Measurements from ENCODE around the gene PLEKHA6.

The PLEKHA6 gene

DNA sequence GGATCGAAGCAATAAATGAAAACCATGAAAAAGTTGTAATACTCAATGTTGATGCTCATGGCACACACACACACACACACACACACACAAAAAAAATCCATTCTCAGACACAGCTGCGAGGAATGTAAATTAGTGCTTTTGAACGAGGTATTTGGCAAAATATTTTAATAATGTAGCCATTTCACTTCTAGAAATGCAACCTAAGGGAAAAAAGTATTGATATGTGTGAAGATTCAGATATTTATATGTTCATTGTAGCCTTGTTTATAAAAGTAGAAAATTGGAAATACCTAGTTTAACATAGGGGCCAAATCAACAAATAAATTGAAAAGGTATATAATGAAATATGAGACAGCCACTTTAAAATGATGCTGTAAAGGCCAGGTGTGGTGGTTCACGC lies 3.8 kb downstream of the PLEKHA6 start:
- no peak for DNase-seq (ENCODE audit: low read depth in 3 of 3, low spot score in 1 of 3)

DNA sequence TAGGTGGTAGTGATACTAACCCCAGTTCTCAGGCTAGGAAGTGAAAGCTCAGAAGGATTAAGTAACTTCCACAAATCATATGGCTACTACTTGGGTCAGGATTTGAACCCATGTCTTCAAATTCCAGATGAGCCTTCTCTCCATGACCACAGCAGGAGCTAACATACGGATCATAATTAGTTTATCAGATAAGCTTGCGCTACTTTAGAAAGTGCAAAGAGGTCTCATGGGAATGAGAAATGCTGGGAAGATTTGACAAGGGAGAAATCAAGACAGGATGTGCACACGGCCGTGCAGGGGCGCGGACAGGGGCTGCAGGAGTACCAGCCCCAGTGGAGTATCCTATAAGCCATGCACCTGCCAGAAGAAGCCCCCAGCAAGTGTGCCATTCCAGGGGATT lies 5.2 kb downstream of the PLEKHA6 start:
- DNase-seq (ENCODE audit: low read depth in 3 of 3, low spot score in 1 of 3), result no peak

DNA sequence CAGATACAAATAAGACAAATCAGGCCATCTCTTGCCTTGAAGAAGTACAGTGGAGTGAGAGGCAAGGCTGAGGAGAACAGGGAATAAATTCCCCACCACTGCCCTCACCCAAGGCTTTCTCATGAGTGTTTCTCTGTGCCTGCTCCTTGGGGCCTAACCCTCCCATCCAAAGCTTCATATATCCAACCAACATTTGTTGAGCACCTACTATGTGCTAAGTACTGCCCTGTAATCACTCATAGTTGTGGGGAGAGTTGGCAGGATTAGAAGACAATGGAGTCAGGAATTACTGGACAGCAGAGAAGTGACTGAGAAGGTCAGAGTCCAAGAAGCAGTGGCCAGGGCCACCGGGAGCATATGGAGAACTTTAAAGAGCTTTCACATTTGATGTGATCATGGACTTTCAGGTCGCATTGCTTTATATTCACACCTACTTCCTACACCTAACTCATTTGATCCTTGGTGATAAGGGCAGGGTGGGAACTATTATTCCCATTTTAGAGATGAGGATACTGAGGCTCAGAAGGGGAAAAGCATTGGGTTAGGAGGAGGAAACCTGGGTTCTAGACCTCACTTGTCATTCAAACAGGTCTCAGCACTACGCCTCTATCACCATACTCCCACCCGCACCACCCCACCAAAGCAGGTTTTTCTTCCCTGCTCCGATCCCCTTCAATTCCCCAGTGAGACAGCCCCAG lies 6.4 kb downstream of the PLEKHA6 start:
- DNase-seq (ENCODE audit: low read depth in 3 of 3, low spot score in 1 of 3), result no peak

DNA sequence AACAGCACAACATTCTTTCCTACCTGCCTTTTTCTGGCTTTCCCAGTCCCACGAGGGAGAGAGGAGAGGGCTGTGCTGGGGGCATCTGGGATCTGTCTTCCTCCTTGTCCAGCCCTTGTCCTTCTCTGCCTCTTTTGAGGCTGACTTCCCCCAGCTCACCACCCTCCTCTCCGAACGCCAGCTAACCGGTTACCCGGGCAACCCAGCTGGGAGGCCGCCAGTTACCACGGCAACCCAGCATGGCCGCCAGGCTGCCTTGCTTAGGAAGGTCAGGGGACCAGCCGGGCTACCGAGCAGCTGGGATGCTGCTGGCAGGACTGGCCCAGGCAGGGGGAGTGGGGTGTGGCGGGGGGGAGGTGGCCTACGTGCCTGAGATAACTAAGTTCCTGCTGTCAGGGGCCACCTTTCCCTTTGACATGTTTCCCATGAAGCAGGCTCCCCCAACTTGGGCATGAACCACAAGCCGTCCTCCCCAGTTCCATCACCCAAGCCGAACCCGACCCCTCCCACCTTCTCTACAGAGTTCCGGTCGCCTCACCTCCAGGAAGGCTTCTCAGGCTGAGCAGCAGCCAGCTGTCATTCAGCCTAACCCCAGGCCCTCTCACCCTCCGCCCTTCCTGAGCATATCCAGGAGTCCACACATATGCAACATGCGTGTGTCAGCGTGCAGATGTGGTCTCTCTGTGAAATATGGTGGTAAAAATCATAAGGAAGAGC lies 8.7 kb downstream of the PLEKHA6 start:
- no peak for DNase-seq (ENCODE audit: low read depth in 3 of 3, low spot score in 1 of 3)

DNA sequence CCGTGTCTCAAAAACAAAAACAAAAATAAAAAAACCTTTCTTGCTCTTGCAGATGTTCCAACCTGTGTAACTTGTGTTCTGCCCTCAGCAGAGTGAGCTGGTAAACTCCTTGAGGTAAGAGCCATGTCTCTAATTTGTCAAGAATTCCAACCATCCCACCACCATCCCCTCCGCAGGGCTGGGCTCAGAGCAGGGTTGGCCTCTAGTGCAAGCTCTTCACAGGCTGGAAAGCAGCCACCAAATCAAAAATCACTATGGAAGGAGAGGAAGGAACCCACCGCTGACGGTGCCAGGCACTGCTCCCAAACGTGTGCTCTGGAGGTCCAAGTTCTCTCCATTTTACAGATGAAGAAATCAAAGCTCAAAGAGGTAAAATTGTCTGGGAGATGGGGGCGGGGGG lies 9.4 kb downstream of the PLEKHA6 start:
- no peak for DNase-seq (ENCODE audit: low read depth in 3 of 3, low spot score in 1 of 3)

DNA sequence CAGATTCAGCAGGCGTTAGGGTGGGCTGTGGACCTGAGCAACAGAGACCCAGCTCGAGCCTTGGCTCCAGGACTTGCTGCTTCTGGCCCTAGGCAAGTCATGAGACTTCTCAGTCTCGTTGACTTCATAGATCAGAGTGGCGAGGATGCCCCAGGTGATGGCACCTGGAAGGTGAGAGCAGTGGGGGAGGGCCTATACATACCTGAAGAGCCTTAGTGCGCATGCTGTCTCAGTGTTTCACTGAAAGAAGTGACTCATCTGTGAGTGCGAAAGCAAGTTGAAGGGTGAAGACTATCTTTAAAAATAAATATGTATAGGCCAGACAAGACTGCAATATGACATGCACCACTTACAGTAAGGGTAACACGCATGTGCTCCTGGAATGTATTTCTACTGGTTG lies 10.1 kb downstream of the PLEKHA6 start:
- DNase-seq (ENCODE audit: low read depth in 3 of 3, low spot score in 1 of 3), result no peak

DNA sequence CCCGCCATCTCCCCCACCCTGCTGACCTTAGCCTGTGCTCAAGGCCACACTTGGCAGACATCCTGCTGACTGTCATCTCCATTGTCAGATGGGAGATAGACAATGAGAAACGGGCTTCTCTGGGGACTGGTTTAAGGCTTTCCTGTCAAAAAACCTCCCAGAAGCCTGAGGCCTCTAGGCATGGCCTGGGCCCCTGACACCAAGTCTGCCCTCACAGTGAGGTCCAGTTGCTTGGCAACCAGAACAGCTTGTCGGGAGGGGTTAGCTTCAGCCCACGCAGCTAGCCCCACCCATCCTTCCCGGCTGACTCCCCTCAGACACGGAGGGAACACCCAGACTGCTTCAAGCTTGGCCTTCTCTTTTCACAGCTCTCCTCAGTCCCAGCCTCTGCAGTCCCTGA lies 11.0 kb downstream of the PLEKHA6 start:
- DNase-seq (ENCODE audit: low read depth in 3 of 3, low spot score in 1 of 3), result no peak

DNA sequence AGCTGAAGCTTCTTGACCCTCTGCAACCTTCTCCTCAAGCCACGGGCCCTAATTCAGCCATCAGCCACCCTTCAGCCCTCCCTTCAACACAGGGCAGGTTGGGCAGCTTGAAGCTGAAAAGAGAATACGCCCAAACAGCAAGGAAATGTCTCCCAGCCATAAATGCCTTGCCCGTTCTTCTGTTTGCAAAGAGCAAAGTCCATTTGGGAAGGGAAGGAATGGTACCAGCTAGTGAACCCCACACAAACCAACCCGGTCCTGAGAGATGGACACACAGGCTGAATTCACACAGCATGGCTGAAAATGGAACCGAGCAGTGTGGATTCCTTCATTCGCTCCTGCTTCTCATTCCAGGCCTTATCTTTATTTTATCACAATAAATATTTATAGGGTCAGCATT lies 11.5 kb downstream of the PLEKHA6 start:
- no peak for DNase-seq (ENCODE audit: low read depth in 3 of 3, low spot score in 1 of 3)

DNA sequence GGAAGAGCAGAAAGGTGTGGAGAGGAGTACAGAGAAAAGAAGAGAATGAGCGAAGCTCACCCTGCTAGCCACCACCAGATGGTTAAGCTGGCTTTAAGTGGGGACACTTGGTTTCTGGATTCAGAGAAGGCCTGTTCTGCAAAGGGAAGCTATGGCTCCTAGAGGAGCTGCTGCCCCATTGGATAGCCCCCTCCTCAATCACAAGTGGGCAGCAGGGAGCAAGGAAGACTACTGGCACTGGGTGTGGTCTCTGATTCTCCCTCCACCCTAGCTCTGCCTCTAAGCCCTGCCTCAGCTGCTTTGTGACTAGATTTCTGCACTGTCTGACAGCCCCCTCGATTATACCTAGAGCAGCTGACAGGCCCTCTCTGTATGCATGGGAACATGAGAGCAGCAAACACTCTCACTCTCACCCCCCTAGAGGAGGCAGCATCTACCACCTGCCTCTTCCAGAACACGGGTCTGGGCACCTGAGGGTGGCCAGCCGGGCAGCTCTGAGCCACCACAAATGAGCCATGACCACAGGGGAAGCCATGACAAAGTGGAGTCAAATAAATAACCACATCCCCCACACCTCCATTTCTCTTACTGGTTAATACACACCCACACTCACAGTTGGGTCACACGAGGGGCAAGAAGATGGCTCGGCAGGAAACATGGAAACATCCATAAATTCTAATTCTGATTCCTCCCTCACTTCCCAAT lies 13.6 kb downstream of the PLEKHA6 start:
- no peak for DNase-seq (ENCODE audit: low read depth in 3 of 3, low spot score in 1 of 3)

DNA sequence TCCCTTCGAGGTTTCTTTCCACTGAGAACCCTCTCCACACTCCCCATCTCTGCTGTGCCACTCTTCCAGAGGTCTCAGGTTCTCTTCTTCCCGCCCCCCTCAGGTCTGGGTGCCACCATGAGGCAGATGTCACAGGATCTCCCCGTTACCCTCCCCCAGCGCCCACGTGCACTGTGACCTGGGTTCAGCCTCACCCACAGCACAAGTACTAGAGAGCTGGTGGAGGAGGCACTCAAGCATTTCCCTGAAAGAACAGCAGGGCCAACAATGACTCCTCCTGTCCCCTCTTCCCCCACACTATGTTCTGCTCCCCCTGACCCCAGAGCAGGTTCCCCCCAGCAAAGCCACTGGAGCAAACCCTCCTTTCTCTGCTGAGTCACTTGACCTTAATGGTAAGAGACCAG lies 14.3 kb downstream of the PLEKHA6 start:
- no peak for DNase-seq (ENCODE audit: low read depth in 3 of 3, low spot score in 1 of 3)

DNA sequence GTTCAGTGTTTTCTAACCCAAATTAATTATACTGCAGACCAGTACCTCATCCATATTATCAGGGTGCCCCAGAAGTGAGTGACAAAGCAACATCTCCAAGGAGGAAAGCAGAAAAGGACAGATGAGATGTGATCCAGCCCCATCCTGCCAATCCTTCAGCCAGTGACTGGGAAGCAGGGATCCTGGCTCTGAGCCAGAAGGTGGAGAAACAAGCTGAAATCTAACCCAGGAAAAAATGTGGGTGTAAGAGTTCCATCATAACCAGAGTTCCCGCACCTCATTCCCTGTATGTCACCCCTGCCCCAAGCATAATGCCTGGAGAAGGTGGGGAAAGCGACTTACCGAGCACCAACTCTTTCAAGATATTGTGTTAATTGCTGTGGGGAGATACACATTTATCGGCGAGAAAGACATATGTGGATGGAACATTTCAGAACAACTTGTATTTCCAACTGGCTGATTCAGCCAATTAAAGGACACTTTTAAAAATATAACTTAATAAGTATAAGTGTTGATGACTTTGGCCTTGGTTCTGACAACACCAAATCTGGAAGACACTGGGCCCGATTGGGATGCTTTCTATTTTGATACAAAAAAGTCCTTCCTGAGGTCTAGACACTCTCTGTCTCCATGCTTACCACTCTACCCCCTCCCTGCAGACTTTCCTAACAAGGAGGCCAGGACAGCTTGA lies 14.9 kb downstream of the PLEKHA6 start:
- no peak for DNase-seq (ENCODE audit: low read depth in 3 of 3, low spot score in 1 of 3)

DNA sequence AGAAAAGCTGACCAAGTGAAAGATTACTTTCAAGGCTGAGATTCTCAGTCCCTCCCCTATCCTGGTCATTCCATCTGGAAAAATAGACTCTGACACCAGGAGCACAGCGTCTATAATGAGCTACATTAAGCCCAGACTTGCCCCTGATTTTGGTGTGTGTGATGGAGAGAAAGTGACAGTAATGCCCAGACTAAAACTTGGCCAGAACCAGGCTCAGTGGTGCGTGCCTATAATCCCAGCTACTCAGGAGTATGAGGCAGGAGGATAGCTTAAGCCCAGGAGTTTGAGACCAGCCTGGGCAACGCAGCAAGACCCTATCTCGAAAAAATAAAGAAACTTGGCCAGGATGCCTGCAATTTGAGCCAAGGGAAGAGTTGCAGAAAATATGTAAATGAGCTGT lies 15.9 kb downstream of the PLEKHA6 start:
- no peak for DNase-seq (ENCODE audit: low read depth in 3 of 3, low spot score in 1 of 3)

DNA sequence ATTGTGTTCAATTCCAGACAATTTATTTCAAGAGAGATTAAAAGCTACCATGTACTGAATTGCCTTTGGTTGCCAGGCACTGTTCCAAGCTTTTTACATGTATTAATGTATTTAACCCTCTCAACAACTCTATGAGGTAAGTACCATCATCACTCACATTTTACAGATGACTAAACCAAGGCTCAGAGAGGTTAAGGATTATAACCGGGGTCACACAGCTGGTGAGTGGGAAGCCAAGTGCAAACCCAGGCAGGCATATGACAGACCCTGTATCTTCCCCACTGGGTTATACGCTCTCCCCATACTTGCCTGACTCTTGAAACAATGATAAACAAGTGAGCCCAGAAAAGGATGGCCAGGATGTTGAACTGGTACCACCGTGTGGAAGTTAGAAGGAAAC lies 16.5 kb downstream of the PLEKHA6 start:
- DNase-seq (ENCODE audit: low read depth in 3 of 3, low spot score in 1 of 3), result no peak

DNA sequence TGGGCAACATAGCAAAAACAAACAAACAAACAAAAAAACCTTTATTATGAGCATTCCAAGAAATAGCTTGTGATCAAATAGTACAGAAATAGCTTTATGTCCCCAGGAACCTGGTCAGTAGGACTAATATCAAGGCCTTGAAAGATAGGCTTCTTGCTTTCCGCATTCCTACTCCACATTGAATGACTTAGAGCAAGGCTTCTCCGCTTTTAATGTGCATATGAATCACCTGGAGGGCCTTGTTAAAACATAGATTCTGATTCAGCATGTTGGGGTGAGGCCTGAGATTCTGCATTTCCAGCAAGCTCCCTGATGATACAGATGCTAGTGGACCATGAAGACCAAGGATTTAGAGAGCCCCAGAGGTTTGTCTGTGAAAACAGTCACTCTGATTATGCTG lies 17.4 kb downstream of the PLEKHA6 start:
- no peak for DNase-seq (ENCODE audit: low read depth in 3 of 3, low spot score in 1 of 3)

DNA sequence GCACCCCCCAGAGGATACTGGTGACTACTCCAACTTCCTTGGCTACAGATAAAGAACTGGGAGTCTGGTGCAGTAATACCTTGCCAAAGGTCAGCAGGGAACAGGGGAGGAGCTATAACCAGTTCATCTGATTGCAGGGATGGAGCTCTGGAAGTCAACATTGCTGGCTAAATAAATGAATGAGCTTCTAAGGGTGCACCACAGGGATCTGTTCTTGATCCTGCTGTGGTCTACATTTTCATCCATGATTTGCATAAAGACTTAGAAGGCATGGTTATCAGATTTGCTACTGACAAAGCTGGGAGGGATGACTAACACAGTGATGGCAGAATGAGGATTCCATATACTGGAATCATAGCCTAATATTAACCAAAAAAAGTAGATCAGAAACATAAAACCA lies 18.3 kb downstream of the PLEKHA6 start:
- DNase-seq (ENCODE audit: low read depth in 3 of 3, low spot score in 1 of 3), result no peak

DNA sequence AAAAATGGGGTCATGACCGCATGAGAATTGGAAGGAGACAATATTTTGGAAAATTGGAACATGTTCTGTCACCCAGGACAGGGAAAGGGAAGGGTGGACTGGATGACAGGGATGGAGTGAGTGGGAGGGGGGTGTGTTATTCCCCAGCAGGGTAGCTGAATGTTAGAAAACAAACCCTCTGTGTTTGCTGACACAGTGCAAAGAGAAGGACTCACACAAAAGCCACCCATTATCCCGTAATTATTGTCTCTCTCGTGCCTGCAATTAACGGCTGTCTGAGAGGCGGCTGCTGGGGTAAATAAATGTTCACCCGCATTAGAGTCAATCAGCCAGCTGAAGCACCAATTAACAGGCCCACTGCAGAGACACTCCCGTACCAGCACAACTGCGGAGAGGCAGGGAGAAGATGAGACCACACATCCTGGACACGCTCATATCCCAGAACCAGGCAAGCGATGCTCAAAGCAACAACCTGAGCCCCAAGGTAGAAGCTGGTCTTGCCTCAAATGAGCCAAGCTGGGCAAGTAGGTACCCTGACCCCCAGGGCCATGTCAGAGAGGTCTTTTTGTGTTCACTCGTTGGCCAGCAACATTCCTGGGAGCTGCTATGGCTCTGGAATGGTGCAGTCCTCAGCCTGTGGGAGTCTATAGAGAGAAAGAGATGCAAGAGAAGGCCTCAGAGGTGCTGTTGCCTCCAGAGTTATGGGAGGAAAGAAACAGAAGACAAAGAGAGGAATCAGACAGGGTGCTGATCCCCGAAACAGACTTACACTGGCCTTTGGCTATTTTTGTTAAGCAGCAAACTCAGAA lies 19.4 kb downstream of the PLEKHA6 start:
- DNase-seq (ENCODE audit: low read depth in 3 of 3, low spot score in 1 of 3), result no peak

DNA sequence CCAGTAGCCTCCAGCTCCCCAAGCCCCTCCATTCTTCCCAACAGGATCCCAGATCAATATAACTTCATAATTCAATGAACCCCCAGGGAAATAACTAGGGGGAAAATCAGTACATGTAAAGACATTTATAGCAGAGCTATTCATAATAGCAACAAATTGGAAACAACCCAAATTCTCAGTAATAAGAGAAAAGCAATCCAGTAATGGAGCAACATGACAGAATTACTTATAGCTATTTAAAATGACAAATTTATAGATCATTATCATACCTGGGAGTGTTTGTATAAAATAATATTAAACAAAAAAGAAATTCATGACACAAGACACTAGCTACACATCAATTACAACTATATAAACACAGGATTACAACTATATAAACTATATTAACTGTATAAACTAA lies 20.2 kb downstream of the PLEKHA6 start:
- DNase-seq (ENCODE audit: low read depth in 3 of 3, low spot score in 1 of 3), result no peak

DNA sequence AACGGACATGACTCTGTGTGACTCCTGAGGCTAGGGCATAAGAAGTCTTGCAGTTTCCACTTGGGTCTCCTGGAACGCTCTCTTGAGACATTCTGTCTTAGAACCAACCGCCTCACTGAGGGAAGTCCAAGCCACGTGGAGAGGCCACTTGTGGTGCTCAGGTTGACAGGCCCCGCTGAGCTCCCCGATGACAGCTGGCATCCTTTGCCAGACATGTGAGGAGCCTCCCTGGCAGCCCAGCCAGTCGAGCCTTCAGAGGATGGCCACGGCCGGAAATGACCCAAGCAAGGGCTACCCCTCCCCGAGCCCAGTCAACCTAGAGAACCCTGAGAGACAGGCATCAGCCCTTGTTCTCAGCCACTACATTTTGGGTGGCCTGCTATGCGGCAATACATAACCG lies 20.7 kb downstream of the PLEKHA6 start:
- no peak for DNase-seq (ENCODE audit: low read depth in 3 of 3, low spot score in 1 of 3)

DNA sequence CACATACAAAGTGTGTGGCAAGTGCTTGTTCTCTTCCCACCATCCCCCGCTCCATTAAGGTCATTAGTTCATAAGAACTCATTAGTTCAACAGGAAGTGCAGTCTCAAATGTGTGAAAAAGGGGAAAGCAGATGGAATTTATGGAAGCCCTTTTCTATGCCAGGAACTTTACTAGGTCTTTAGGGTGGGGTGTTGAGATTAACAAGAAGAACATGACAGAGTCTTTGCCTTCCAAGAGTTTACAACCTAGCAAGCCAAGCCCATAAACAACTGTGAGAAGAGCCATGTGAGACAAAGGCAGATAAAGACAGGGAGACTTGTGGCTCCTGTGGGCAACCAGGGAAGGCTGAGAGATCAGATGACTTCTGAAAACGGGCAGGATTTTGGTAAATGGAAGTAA lies 21.4 kb downstream of the PLEKHA6 start:
- DNase-seq (ENCODE audit: low read depth in 3 of 3, low spot score in 1 of 3), result no peak

DNA sequence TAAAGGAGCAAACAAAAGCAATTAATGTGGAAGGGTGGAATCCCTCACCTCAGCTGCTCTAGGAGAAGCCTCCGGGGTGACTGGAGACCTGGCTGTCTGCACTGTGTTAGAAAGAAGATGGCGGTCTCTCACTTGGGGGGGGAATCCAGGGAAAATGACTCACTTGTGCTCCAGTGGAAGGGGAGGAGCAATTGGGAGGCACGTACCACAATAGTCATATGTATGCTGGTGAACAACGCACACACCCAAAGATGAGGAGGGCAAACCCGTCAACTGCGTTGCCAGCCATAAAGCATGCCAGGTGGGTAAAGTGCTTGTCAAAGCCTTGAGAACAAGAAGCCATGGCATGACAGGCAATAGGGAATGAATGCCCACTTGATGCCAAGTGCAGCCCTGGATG lies 22.1 kb downstream of the PLEKHA6 start:
- DNase-seq (ENCODE audit: low read depth in 3 of 3, low spot score in 1 of 3), result no peak

DNA sequence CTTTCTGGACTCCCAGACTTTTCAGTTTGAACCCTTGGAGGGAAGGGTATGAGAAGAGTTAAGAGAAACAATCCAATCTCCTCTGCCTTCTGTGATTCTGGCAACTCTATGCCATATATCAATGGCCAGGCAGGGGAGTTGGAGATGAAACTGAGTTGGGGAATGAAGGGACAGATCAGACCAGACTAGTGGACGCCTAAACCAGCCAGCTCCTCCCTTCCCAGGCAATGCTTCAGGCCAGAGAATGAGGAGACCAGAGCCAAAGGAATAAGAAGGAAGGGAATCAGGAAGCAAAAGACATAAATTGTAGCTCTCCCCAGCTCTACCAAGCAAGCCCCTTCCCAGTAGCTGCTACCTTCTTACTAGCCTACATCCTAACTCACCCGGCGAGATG lies 22.7 kb downstream of the PLEKHA6 start:
- DNase-seq (ENCODE audit: low read depth in 3 of 3, low spot score in 1 of 3), result no peak

Measured in stimulated activated CD4-positive, alpha-beta T cell treated with anti-CD3 and anti-CD28 coated beads, TNF-alpha, amount 100 ng/mL, for 1 hour (primary cell).